Esophagus squamous epithelium (tissue), 4 donors: ENCODE results near the gene GRIP1.

Experiments
- POLR2A ChIP-seq, 4 donors: fragments of 450-650 bp; IDR thresholded peaks; one replicate each; pipeline ENCODE4 v1.6.1; 2017; ENCODE audit warnings: antibody characterized with exemption in 4 of 4, mild to moderate bottlenecking in 4 of 4, moderate library complexity in 3 of 4
- TF ChIP-seq, protein P1 (sequence below), 6 experiments: fragments of 450-650 bp in 4 of 6; fragments of 200-600 bp in 2 of 6; sonication (generic) in 2 of 6; IDR thresholded peaks; one replicate each; pipeline ENCODE4 v1.5.1; 2016 to 2019; ENCODE audit warnings: antibody characterized with exemption in 6 of 6, mild to moderate bottlenecking in 4 of 6, moderate library complexity in 4 of 6

DNA sequence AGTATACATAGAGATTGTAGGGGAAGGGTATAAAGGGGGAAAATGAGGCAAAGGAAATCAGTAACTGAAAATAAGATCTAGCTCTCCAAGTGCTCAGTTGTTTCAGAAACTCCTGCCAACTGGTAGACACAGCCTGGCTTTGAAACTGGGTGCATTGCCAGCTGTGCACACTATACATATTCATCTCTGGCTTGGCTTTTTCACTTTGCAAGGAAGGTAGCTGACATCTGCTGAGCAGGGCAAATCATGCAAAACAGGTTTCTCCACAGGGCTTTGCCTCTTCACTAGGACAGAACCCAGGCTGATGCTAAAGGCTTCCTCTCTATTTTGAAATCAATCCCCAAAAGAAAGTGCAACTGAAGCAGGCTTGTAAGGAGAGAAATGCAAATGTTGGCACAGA, 275.1 kb downstream of the GRIP1 start:
- TF ChIP-seq, protein P1, sequence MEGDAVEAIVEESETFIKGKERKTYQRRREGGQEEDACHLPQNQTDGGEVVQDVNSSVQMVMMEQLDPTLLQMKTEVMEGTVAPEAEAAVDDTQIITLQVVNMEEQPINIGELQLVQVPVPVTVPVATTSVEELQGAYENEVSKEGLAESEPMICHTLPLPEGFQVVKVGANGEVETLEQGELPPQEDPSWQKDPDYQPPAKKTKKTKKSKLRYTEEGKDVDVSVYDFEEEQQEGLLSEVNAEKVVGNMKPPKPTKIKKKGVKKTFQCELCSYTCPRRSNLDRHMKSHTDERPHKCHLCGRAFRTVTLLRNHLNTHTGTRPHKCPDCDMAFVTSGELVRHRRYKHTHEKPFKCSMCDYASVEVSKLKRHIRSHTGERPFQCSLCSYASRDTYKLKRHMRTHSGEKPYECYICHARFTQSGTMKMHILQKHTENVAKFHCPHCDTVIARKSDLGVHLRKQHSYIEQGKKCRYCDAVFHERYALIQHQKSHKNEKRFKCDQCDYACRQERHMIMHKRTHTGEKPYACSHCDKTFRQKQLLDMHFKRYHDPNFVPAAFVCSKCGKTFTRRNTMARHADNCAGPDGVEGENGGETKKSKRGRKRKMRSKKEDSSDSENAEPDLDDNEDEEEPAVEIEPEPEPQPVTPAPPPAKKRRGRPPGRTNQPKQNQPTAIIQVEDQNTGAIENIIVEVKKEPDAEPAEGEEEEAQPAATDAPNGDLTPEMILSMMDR (IDR thresholded peaks at IDR 0.05): no peak
- TF ChIP-seq POLR2A (IDR thresholded peaks at IDR 0.05): no peak
